BJ (cell line): ENCODE measurements around the gene CCT7. TPM values are rescaled to one million over a fixed set of nuclear protein-coding genes. Genes with fewer than 3 reads are reported as not detected.
"Not testable (repeated sequence)": the region's sequence is repeated elsewhere in the genome, so short reads cannot be mapped to it uniquely, and the experiment has no call there.

Source experiments
- CTCF ChIA-PET: fragments of 350-600 bp; formaldehyde crosslinking; extraction: SDS; loops from one replicate; lab custom pipeline; 2021; ENCODE audit warnings: antibody characterized with exemption, inconsistent platforms; lab: Yijun Ruan, JAX
- POLR2A ChIA-PET: fragments of 300-600 bp; sonication (Branson Sonifier 250); formaldehyde crosslinking; extraction: SDS; loops from one replicate; lab custom pipeline; 2021; ENCODE audit warnings: antibody characterized with exemption; lab: Charles Lee
- DNase-seq: peaks from one replicate; pipeline ENCODE4 v3.0.0-alpha.2; 2011; ENCODE audit warnings: low read depth
- H3K27me3 ChIP-seq: 2 replicates; pipeline ENCODE4 v1.6.0; 2011; ENCODE audit warnings: low read length; ENCODE audit not compliant: control insufficient read depth, insufficient read depth
- H3K36me3 ChIP-seq: 2 replicates; pipeline ENCODE4 v1.5.1; 2011; ENCODE audit warnings: low read length; ENCODE audit not compliant: control insufficient read depth, insufficient read depth
- H3K4me3 ChIP-seq: 2 replicates; pipeline ENCODE4 v1.5.1; 2011; ENCODE audit warnings: low read depth, mild to moderate bottlenecking, control low read depth, low read length
- polyA plus RNA-seq: library from polyadenylated mRNA; depleted of rRNA; stranded (reverse); fragments of >200 nt; gene quantifications from 2 replicates; pipeline ENCODE4 v1.2.3, GENCODE V29; 2011
- TF ChIP-seq, protein P1 (sequence below): IDR thresholded peaks from 2 replicates; pipeline ENCODE4 v1.5.1; 2011; ENCODE audit warnings: low read depth, mild to moderate bottlenecking, control low read depth, inconsistent platforms, low read length, moderate library complexity; ENCODE audit not compliant: insufficient read depth

Gene CCT7
- polyA plus RNA-seq, 1 experiment = 285 TPM

DNA sequence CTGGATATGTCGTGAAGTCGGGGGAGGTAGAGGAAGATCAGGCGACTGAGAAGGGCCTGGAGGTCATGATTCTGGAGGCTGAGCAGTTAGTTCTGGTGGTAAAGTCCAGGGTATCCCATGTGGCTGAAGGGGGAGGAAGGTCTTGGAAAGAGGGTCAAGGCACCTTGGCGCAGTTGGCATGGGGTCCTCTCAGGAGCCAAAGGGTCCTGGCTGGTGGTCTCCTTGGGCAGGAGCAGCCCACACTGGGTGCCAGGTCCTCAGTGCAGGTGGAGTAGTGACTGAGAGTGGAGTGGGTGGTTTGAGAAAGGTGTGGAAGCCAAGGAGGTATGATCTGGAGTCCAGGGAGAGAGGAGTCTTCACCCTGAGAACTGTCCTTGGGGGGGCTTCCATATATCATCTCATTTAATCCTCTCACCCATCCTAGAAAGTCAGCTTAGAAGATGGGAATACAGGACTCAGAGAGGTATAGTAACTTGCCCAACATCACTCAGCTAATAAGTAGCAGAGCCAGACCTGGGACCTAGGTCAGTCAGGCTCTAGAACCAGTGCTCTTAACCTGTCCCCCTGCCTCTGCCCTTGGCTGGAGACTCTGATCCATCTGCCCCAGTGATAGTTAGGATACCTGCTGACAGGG lies 25.7 kb downstream of the CCT7 start:
- Histone ChIP-seq H3K27me3 (no peaks in the 10 kb centered on the region), H3K36me3 (peaks cover 3% of the 10 kb centered on the region; the same call in 1 of the 2 replicates), H3K4me3 (no peak overlapping the region)
- POLR2A ChIA-PET = no interaction called here
- TF ChIP-seq, protein P1, sequence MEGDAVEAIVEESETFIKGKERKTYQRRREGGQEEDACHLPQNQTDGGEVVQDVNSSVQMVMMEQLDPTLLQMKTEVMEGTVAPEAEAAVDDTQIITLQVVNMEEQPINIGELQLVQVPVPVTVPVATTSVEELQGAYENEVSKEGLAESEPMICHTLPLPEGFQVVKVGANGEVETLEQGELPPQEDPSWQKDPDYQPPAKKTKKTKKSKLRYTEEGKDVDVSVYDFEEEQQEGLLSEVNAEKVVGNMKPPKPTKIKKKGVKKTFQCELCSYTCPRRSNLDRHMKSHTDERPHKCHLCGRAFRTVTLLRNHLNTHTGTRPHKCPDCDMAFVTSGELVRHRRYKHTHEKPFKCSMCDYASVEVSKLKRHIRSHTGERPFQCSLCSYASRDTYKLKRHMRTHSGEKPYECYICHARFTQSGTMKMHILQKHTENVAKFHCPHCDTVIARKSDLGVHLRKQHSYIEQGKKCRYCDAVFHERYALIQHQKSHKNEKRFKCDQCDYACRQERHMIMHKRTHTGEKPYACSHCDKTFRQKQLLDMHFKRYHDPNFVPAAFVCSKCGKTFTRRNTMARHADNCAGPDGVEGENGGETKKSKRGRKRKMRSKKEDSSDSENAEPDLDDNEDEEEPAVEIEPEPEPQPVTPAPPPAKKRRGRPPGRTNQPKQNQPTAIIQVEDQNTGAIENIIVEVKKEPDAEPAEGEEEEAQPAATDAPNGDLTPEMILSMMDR = no peak
- DNase-seq = no peak
- CTCF ChIA-PET = interaction anchor here (0.7 to 2.9 kb wide), 7 partner anchors 9 to 83 kb away, joined by 3 to 10 read pairs (median 4); no protein-coding TSS in a partner anchor

DNA sequence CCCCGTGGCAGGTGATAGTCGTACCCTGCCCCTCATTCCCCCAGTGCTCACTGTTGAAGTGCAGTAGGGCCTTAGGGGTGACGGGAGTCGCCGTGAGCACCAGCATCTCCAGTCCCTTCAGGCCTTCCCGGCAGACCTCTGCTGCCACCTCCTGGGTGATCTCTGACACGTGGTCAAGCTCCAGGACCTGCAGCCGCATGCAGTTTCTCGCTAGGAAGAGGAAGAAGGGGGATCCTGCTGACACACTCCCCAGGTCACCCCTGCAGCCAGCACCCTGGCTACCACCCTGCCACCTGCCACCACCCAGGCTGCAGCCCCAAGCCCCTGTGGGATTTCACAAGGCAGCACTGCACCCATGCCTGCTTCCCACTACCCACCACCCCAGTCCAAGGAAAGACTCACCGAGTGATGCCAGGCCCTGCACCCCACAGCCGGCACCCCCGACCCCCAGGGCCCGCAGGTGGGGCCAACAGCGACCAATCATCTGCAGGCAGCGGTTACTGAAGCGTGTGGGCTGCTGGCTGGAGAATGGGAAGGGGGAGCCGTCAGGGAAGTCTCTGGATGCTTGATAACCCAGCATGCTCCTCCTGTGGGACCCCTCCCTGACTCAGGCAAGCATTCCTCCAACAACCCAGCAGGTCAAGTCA lies 26.4 kb downstream of the CCT7 start:
- Histone ChIP-seq H3K36me3 (0 out of 2 replicates have a peak, but pooled peaks cover 1% of the 10 kb centered on the region), H3K27me3 (no peaks in the 10 kb centered on the region), H3K4me3 (no peak overlapping the region)
- CTCF ChIA-PET = interaction anchor here (0.6 to 2.9 kb wide), 8 partner anchors 8 to 84 kb away, joined by 3 to 10 read pairs (median 4); no protein-coding TSS in a partner anchor
- TF ChIP-seq, protein P1 = peak; percentile 63
- no peak for DNase-seq
- POLR2A ChIA-PET = no interaction called here

DNA sequence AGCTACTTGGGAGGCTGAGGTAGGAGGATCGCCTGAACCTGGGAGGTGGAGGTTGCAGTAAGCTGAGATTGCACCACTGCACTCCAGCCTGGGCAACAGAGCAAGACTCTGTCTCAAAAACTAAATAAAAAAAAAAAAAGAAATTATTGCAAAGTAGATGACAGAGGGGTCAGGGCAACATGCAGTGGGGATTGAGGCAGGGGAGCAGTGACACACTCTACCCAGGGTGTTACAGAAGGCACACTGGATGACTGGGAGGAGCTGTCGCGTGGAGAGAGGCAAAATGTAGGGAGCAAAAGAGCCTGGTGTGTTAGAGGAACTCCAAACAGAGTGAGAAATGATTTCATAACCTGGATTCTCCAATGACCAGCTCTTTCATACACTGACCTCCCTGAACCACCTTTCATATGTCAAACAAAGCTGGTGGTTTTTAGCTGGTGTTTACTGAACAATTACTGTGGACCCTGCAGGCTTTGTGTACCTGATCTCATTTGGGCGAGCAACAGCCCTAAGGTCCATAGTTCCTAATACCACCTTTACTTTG lies 28.1 kb downstream of the CCT7 start:
- Histone ChIP-seq H3K4me3 (no peak overlapping the region), H3K36me3 (0 out of 2 replicates have a peak, but pooled peaks cover 1% of the 10 kb centered on the region), H3K27me3 (no peaks in the 10 kb centered on the region)
- POLR2A ChIA-PET = no interaction called here
- TF ChIP-seq, protein P1 = no peak
- no peak for DNase-seq
- CTCF ChIA-PET = interaction anchor here (0.9 to 1.8 kb wide), 2 partner anchors 10 to 11 kb away, joined by 4 read pairs; no protein-coding TSS in a partner anchor

DNA sequence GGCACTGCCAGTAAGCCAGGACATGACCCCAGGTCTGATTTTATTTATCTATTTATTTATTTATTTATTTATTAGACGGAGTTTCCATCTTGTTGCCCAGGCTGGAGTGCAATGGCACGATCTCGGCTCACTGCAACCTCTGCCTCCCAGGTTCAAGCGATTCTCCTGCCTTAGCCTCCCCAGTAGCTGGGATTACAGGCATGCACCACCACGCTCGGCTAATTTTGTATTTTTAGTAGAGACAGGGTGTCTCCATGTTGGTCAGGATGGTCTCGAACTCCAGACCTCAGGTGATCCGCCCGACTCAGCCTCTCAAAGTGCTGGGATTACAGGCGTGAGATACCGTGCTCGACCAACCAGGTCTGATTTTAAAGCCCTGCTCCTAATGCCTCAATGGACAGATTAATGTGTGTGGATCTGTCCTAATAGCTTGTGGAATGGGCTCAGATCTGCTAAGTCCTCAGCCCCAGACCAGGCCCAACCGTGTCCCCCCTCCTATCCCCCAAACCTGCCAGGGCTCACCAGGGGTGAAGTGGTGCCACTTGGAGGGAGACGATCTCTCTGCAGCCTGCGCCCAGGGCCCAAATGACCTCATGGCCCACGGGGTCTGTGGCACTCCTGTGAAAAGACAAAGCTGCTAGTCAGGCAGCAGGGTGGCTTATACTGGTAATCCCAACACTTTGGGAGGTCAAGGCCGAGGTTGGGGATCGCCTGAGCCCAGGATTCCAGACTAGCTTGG lies 28.8 kb downstream of the CCT7 start:
- POLR2A ChIA-PET, H3K27me3 ChIP-seq, DNase-seq, H3K4me3 ChIP-seq, H3K36me3 ChIP-seq: not testable (repeated sequence)
- CTCF ChIA-PET = interaction anchor here (0.9 to 1.8 kb wide), 2 partner anchors 9 to 11 kb away, joined by 4 read pairs; no protein-coding TSS in a partner anchor

DNA sequence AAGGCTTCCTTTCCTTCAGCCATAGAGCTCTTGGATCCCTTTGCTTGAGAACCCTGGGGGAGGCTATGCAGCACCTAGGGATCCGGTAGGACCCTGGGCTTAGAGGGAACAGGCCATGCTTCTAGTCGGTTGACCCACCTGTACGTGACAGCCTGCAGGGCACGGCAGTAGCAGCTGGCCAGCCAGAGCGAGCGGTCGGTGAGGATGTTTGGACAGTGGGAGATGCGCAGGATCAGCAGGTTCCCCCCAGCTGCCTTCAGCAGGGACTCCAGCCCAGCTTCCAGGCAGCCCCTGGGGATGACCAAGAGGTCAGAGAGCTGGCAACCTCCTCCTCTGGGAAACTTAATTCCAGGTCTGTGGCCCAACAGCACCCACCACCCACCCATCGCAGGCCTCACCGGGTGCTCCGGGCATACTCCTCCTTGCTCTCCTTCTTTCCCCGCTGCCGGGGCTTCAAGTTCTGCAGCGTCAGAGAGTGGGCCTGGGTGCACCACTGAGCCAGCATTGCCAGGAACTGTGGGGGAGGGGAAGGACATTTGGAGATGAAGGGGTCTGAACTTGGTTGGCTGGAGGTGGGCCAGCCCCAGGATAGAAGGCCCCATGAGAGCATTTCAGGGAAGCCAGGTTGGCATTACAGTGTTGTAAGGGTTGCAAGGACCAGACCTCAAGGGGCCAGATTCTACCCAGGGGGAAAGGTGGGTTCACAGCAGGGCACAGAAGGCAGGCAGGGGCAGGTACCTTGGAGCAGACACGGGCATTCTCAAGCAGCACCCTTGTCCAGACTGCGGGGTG lies 29.6 kb downstream of the CCT7 start:
- no peak for DNase-seq
- H3K27me3 ChIP-seq = peaks cover 8% of the 10 kb centered on the region
- TF ChIP-seq, protein P1 = no peak
- CTCF ChIA-PET = no interaction called here
- POLR2A ChIA-PET = no interaction called here
- H3K4me3 ChIP-seq = no peak overlapping the region
- H3K36me3 ChIP-seq = peaks cover 3% of the 10 kb centered on the region; the same call in 1 of the 2 replicates
